ENCODE measurements around the gene OR5K1.

- TF ChIP-seq CTCF (IDR thresholded peaks at IDR 0.05) = no peak
- no peak for TF ChIP-seq EZH2phosphoT487 (IDR thresholded peaks at IDR 0.05)
These were observed 55.8 kb downstream of the OR5K1 start for GRCh38 chr3:98518816-98519215.

Data from neural progenitor cell (in vitro differentiated cells).